OCI-LY3 (cell line): ENCODE results near the gene PDXP.

ENCODE experiments used
- H2AFZ ChIP-seq: fragments of 200-600, 300-600 bp; shearing (Covaris generic); 2 replicates; pipeline ENCODE4 v1.6.0; 2014; ENCODE audit warnings: antibody characterized with exemption, low read depth, low read length
- H3K27ac ChIP-seq: fragments of 200-600, 300-600 bp; sonication (generic); 2 replicates; pipeline ENCODE4 v1.5.1; 2014; ENCODE audit warnings: mild to moderate bottlenecking, low read length, moderate library complexity, mixed read lengths
- H3K27me3 ChIP-seq: fragments of 200-600, 300-600 bp; sonication (generic); 2 replicates; pipeline ENCODE4 v1.6.1; 2014; ENCODE audit warnings: low read depth, low read length, mixed read lengths
- H3K36me3 ChIP-seq: fragments of 200-600, 300-600 bp; sonication (generic); replicated peaks from 2 replicates; pipeline ENCODE3; 2014; ENCODE audit warnings: low read depth, low read length, mixed read lengths
- H3K4me1 ChIP-seq: fragments of 300-600, 200-600 bp; sonication (generic); 2 replicates; pipeline ENCODE4 v1.6.1; 2014; ENCODE audit warnings: low read length, mixed read lengths
- H3K4me2 ChIP-seq: fragments of 200-600, 300-600 bp; sonication (generic); 2 replicates; pipeline ENCODE4 v1.6.1; 2014; ENCODE audit warnings: low read length, mixed read lengths
- H3K4me3 ChIP-seq: fragments of 300-600, 200-600 bp; sonication (generic); 2 replicates; pipeline ENCODE4 v1.5.1; 2014; ENCODE audit warnings: antibody characterized with exemption, mild to moderate bottlenecking, low read length, moderate library complexity
- H3K79me2 ChIP-seq: fragments of 300-600, 200-600 bp; shearing (Covaris generic); 2 replicates; pipeline ENCODE4 v1.6.1; 2014; ENCODE audit warnings: mild to moderate bottlenecking, low read length, mixed read lengths
- H3K9ac ChIP-seq: fragments of 300-600, 200-600 bp; shearing (Covaris generic); 2 replicates; pipeline ENCODE4 v1.6.0; 2014; ENCODE audit warnings: mild to moderate bottlenecking, low read length, moderate library complexity
- H3K9me3 ChIP-seq: fragments of 200-600, 300-600 bp; shearing (Covaris generic); 2 replicates; pipeline ENCODE4 v1.6.1; 2014; ENCODE audit warnings: low read length, mixed read lengths; ENCODE audit not compliant: insufficient read depth
- H4K20me1 ChIP-seq: fragments of 200-600, 300-600 bp; sonication (generic); 2 replicates; pipeline ENCODE4 v1.6.1; 2016; ENCODE audit warnings: low read length, mixed read lengths; ENCODE audit not compliant: insufficient read depth
- EZH2phosphoT487 ChIP-seq: fragments of 200-600 bp; shearing (Covaris generic); IDR thresholded peaks from 2 replicates; pipeline ENCODE4 v1.6.1; 2018; ENCODE audit warnings: antibody characterized with exemption, mixed run types, low read depth
- TF ChIP-seq, protein P1 (sequence below): fragments of 200-600, 300-600 bp; sonication (generic); IDR thresholded peaks from 2 replicates; pipeline ENCODE4 v1.5.1; 2014; ENCODE audit warnings: antibody characterized with exemption, low read length, low read depth

PDXP gene

DNA sequence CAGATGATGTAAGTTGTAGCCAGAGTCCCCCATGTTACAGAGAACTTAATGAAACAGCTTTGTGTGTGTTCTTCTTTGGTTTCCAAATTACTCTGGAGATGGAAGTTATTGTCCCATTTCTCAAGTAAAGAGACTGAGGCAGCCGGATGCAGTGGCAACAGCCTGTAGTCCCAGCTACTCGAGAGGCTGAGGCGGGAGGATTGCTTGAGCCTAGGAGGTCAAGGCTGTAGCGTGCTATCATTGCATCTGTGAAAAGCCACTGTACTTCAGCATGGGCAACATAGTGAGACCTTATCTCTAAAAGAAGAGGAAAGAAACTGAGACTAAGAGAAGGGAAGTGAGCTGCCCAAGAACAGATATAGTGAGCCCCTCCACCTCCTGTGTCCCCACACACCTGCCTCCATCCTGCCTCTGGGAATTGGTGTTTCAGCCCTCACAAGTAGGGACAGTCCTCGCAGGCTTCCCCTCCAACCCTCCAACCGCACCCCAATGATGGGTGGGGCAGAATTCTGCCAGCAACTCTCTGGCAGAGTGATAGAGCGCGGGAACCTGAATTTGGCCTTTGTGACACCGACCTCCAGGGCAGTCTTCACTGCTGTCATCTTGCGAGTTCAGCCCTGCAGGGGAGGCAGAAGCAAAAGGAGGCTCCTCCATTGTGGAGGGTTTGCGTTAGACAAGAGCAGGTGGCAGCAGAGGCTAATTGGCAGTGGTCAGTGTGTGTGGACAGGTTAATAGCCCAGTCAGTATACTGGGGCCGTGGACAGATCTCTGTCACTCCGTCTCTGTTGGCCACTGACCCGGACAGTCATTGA is 1.6 kb downstream of the PDXP start:
- no peak for TF ChIP-seq EZH2phosphoT487
- TF ChIP-seq, protein P1, sequence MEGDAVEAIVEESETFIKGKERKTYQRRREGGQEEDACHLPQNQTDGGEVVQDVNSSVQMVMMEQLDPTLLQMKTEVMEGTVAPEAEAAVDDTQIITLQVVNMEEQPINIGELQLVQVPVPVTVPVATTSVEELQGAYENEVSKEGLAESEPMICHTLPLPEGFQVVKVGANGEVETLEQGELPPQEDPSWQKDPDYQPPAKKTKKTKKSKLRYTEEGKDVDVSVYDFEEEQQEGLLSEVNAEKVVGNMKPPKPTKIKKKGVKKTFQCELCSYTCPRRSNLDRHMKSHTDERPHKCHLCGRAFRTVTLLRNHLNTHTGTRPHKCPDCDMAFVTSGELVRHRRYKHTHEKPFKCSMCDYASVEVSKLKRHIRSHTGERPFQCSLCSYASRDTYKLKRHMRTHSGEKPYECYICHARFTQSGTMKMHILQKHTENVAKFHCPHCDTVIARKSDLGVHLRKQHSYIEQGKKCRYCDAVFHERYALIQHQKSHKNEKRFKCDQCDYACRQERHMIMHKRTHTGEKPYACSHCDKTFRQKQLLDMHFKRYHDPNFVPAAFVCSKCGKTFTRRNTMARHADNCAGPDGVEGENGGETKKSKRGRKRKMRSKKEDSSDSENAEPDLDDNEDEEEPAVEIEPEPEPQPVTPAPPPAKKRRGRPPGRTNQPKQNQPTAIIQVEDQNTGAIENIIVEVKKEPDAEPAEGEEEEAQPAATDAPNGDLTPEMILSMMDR, result no peak
- H3K27ac ChIP-seq, result peak overlapping the region; percentile 41
- H4K20me1 ChIP-seq, result peaks cover 40% of the 10 kb centered on the region
- no peaks in the 10 kb centered on the region for H3K27me3 ChIP-seq
- H3K79me2 ChIP-seq, result peaks cover 63% of the 10 kb centered on the region
- H3K4me3 ChIP-seq, result peak overlapping the region; percentile 90
- H3K4me1 ChIP-seq, result peaks cover 34% of the 10 kb centered on the region
- H2AFZ ChIP-seq, result no peak overlapping the region
- H3K36me3 ChIP-seq, result peaks cover 23% of the 10 kb centered on the region
- peak overlapping the region; percentile 97 for H3K4me2 ChIP-seq
- H3K9me3 ChIP-seq, result no peaks in the 10 kb centered on the region
- H3K9ac ChIP-seq, result peak overlapping the region; percentile 88

DNA sequence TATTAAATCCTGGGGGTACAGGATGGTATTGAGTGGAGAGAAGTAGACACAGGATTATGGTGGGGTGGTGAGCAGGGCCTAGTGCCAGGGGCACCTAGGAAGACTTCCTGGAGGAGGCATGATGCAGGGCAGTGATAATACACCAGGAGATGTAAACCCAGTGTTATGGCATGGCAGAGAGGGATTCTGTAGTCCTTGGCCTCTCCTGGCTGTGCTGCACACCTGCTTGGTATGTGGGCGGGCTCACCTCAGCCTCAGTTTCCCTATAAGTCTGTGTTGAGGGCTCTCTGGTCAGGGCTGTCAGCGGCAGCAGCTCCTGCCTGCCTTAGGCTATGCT is 2.2 kb downstream of the PDXP start:
- Histone ChIP-seq H3K4me2 (peak overlapping the region; percentile 97), H3K4me3 (peak overlapping the region; percentile 90), H2AFZ (no peak overlapping the region), H3K9ac (peak overlapping the region; percentile 88; the same call in 1 of the 2 replicates), H3K36me3 (peaks cover 26% of the 10 kb centered on the region), H3K27ac (peak overlapping the region; percentile 41; the same call in 1 of the 2 replicates), H3K9me3 (no peaks in the 10 kb centered on the region), H3K4me1 (peaks cover 34% of the 10 kb centered on the region), H3K79me2 (peaks cover 69% of the 10 kb centered on the region), H3K27me3 (no peaks in the 10 kb centered on the region), H4K20me1 (peaks cover 44% of the 10 kb centered on the region)
- TF ChIP-seq EZH2phosphoT487, result no peak
- TF ChIP-seq, protein P1, result no peak

DNA sequence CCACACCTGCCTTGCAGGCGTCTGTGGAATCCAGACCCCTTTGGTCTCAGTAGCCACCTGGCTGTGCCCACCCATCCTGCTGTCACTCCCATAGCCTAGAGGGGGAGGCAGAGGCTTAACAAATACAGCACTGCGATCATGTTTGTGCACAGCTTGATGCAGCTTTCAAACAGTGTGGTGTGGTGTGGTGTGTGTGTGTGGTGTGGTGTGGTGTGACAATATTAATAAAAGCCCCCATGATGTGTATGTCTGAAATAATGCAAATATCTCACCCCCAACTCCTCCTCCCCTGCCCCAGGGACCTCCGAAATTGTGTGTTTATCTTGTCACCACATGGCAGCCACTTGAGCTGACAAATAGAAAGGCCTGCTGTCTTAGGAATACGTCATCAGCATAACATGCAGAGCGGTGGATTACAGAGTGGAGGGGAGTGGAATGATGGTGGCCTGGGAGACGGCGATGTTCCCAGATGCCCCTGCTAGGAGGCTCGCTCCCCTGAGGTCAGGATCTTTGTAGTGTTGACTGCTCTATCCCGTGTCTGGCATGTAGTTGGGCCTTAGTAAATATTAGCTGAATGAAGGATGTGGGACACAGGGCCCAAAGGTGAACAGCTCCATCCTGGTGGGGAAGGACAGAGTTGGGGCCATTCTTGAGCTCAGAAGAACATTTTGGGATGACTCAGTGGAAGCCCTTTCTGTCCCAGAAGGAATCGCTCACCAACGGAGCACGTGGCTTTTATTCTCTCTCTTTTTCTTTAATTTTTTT is 2.8 kb downstream of the PDXP start:
- peak overlapping the region; percentile 97 for H3K4me2 ChIP-seq
- H3K27ac ChIP-seq, result no peak overlapping the region
- H4K20me1 ChIP-seq, result peaks cover 44% of the 10 kb centered on the region
- H3K36me3 ChIP-seq, result peaks cover 29% of the 10 kb centered on the region
- no peaks in the 10 kb centered on the region for H3K27me3 ChIP-seq
- peak overlapping the region; percentile 90; the same call in 1 of the 2 replicates for H3K4me3 ChIP-seq
- no peak overlapping the region for H3K9ac ChIP-seq
- peaks cover 75% of the 10 kb centered on the region for H3K79me2 ChIP-seq
- H3K4me1 ChIP-seq, result peaks cover 34% of the 10 kb centered on the region
- no peak overlapping the region for H2AFZ ChIP-seq
- no peak for TF ChIP-seq EZH2phosphoT487
- TF ChIP-seq, protein P1, result peak; percentile 43
- H3K9me3 ChIP-seq, result no peaks in the 10 kb centered on the region

DNA sequence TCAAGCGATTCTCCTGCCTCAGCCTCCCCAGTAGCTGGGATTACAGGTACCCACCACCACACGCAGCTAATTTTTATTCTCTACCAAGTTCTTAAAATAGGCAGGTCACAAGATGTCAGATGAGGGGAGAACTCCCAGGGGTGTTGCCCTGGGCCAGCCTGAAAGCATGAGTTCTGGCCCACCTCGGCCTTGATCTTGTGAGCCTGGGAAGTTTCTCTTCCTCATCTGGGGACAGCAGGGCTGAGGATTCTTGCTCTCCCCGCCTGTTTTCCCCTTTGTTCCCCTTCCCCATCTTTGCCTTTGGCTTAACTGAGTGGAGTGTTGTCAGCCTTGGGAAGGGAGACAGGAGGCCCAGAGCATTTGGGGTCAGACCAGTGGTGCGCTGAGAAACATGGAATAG is 3.5 kb downstream of the PDXP start:
- Histone ChIP-seq H2AFZ (no peak overlapping the region), H3K79me2 (peaks cover 80% of the 10 kb centered on the region), H3K4me2 (peak overlapping the region; percentile 12; the same call in 1 of the 2 replicates), H3K9ac (no peak overlapping the region), H3K27me3 (no peaks in the 10 kb centered on the region), H3K4me1 (peaks cover 34% of the 10 kb centered on the region), H3K9me3 (no peaks in the 10 kb centered on the region), H3K27ac (peak overlapping the region; percentile 25), H4K20me1 (peaks cover 44% of the 10 kb centered on the region), H3K36me3 (peaks cover 35% of the 10 kb centered on the region), H3K4me3 (no peak overlapping the region)
- TF ChIP-seq, protein P1, result no peak
- TF ChIP-seq EZH2phosphoT487, result no peak
